H1 (cell line): ENCODE measurements around the gene PCDHGA7. TPM values are rescaled to one million over a fixed set of nuclear protein-coding genes. Genes with fewer than 3 reads are reported as not detected.
A peak's percentile ranks its signal among the peaks of the same experiment; 100 is the strongest.

Source experiments
- ATF3 ChIP-seq: IDR thresholded peaks from 2 replicates; pipeline ENCODE4 v1.6.1; 2011; ENCODE audit warnings: low read depth, mild to moderate bottlenecking, low read length; ENCODE audit not compliant: insufficient read depth
- CTCF ChIP-seq, 3 experiments: IDR thresholded peaks; 1 replicate in 2 of 3; 2 replicates in 1 of 3; pipeline versions ENCODE4 v1.5.1 to v1.6.1; 2011; ENCODE audit warnings: low read length in 3 of 3, mild to moderate bottlenecking in 3 of 3, inconsistent platforms in 2 of 3, low read depth in 1 of 3, moderate library complexity in 1 of 3; ENCODE audit not compliant: insufficient read depth in 1 of 3; ENCODE audit errors: control extremely low read depth in 1 of 3
- HDAC2 ChIP-seq, 2 experiments: fragments of 300-600 bp in 1 of 2; sonication (generic) in 1 of 2; IDR thresholded peaks; 2 replicates each; pipeline ENCODE4 v1.6.1; 2011 to 2012; ENCODE audit warnings: low read depth in 2 of 2, low read length in 2 of 2, mild to moderate bottlenecking in 2 of 2, moderate library complexity in 2 of 2, borderline replicate concordance in 1 of 2, inconsistent platforms in 1 of 2
- MAX ChIP-seq: IDR thresholded peaks from 2 replicates; pipeline ENCODE4 v1.6.1; 2012; ENCODE audit warnings: inconsistent platforms
- RAD21 ChIP-seq, 2 experiments: IDR thresholded peaks in 1 of 2; conservative IDR thresholded peaks in 1 of 2; 2 replicates each; pipeline ENCODE4 v1.6.1; 2011; ENCODE audit warnings: low read depth in 2 of 2, low read length in 2 of 2, improper control_type of control experiment in 1 of 2, inconsistent platforms in 1 of 2, mild to moderate bottlenecking in 1 of 2, moderate library complexity in 1 of 2
- RBBP5 ChIP-seq: IDR thresholded peaks from 2 replicates; pipeline ENCODE4 v1.7.1; 2012; ENCODE audit warnings: low read depth, mild to moderate bottlenecking, inconsistent platforms, low read length, moderate library complexity, borderline replicate concordance
- TBP ChIP-seq: IDR thresholded peaks from 2 replicates; pipeline ENCODE4 v1.6.1; 2011; ENCODE audit warnings: low read depth, low read length, improper control_type of control experiment
- polyA plus RNA-seq, 7 experiments: library from polyadenylated mRNA; depleted of rRNA in 3 of 7; stranded (reverse) in 5 of 7; unstranded in 2 of 7; fragments of >200 nt in 5 of 7; fragments of 200-250 nt in 2 of 7; gene quantifications; 1 replicate in 5 of 7; 2 replicates in 1 of 7; 4 replicates in 1 of 7; pipeline versions ENCODE4 v1.2.1 to v1.2.3, GENCODE V29; 2011 to 2013; ENCODE audit warnings: missing spikeins in 2 of 7, mixed read lengths in 2 of 7
- total RNA-seq: library from RNA; stranded (reverse); fragmentation: NEBNext Ultra II Directional; extraction: Animal tissue kit (Norgen Biotek cat#: 25700); gene quantifications from 2 replicates; pipeline ENCODE4 v1.2.1, GENCODE V29; 2021

PCDHGA7 gene
- total and polyA plus RNA-seq, 2 of the 8 experiments (the other 6 are each of a cell fraction or from before 2014, with no cell fraction given), result 0.39 to 1.1 TPM

GRCh38 chr5:141407790-141408505 lies 25.4 kb downstream of the PCDHGA7 start, which contains the start of gene PCDHGB6 (continued):
- TF ChIP-seq RBBP5 (0 out of 2 replicates have a peak, but pooled peaks have one; percentile 66), MAX (peak; percentile 18; the same call in 1 of the 2 replicates), CTCF (IDR thresholded peaks at IDR 0.05; ENCODE audit: control extremely low read depth in 1 of 3, insufficient read depth in 1 of 3, low read depth in 1 of 3, low read length in 3 of 3) (peak; percentile 72 to 91 (median 78)), RAD21 (IDR thresholded peaks at IDR 0.05 in 1 of 2, conservative IDR thresholded peaks at IDR 0.05 in 1 of 2; ENCODE audit: low read depth in 2 of 2, low read length in 2 of 2) (peak; percentile 77 to 86), ATF3 (0 out of 2 replicates have a peak, but pooled peaks have one; percentile 2), HDAC2 (IDR thresholded peaks at IDR 0.05; ENCODE audit: borderline replicate concordance in 1 of 2, low read depth in 2 of 2, low read length in 2 of 2) (0 out of 4 replicates have a peak, but pooled peaks of 1 of the 2 experiments have one; percentile 68), TBP (0 out of 2 replicates have a peak, but pooled peaks have one; percentile 32)
- TF ChIP-seq, all 59 proteins: peak for 19; not testable (repeated sequence) for 40
